Measurements from ENCODE around the gene ZSWIM4. TPM values are rescaled to one million over a fixed set of nuclear protein-coding genes. Genes with fewer than 3 reads are reported as not detected.

The ZSWIM4 gene
- total and polyA plus RNA-seq, 10 of the 15 experiments (the other 5 are each of a cell fraction or from before 2014, with no cell fraction given), result 0.73 to 11.1 (median 1.8) TPM; not detected in 2

- H3K4me2 ChIP-seq (ENCODE audit: control insufficient read depth, insufficient read depth), result no peak overlapping the region
- intact Hi-C loops (cut with micrococcal nuclease; ENCODE audit: unreplicated experiment), result loop anchor here (5.0 kb wide), 1 partner anchor 39 kb away; no protein-coding TSS in a partner anchor
- H3K36me3 ChIP-seq (ENCODE audit: control insufficient read depth in 2 of 2, insufficient read depth in 2 of 2, low read length in 1 of 2), result no peaks in the 10 kb centered on the region
- no peak overlapping the region for H2AFZ ChIP-seq (ENCODE audit: control insufficient read depth, low read depth, low read length)
- DNase-seq (ENCODE audit: low read depth, low spot score) (no peak), ATAC-seq (no peak), FAIRE-seq (no peak)
- H4K20me1 ChIP-seq (ENCODE audit: control insufficient read depth, insufficient read depth), result no peaks in the 10 kb centered on the region
- no peak overlapping the region for H3K27ac ChIP-seq (ENCODE audit: control insufficient read depth, insufficient read depth)
- H3K27me3 ChIP-seq (replicated peaks in 1 of 2; ENCODE audit: control insufficient read depth in 2 of 2, insufficient read depth in 2 of 2, low read length in 1 of 2), result no peaks in the 10 kb centered on the region
- POLR2A ChIA-PET, result interaction anchor here (0.6 to 5.1 kb wide), 6 partner anchors 13 to 64 kb away, joined by 3 to 37 read pairs (median 18); no protein-coding TSS in a partner anchor
- TF ChIP-seq CEBPB (IDR thresholded peaks at IDR 0.05; ENCODE audit: borderline replicate concordance in 1 of 2, low read depth in 2 of 2, low read length in 2 of 2) (peak in 1 of 2 experiments; percentile 88; a peak in 1 of 4 replicates), CBX3 (IDR thresholded peaks at IDR 0.05; ENCODE audit: borderline replicate concordance, low read depth) (no peak)
- 94% methylated on average over 7 of the region's 7 CpGs for WGBS (ENCODE audit: insufficient coverage, insufficient replicate concordance, low lambda C conversion rate, missing lambda C conversion rate)
- RAD21 ChIA-PET (ENCODE audit: unreplicated experiment), result interaction anchor here (0.7 to 5.6 kb wide), 7 partner anchors 14 to 64 kb away, joined by 3 to 59 read pairs (median 6); no protein-coding TSS in a partner anchor
- no TSS peak for BruUV-seq (replicated peaks)
- no peaks in the 10 kb centered on the region for H3K9me3 ChIP-seq (replicated peaks; ENCODE audit: control insufficient read depth, insufficient read depth, low read length)
- CTCF ChIA-PET, result interaction anchor here (1.0 to 8.0 kb wide), 7 partner anchors 14 to 83 kb away, joined by 3 to 63 read pairs (median 4); partner anchors contain the start of gene C19orf53
- H3K4me1 ChIP-seq (ENCODE audit: control insufficient read depth, insufficient read depth, low read length), result peaks cover 16% of the 10 kb centered on the region
- SMC1A ChIA-PET (ENCODE audit: uncharacterized antibody, unreplicated experiment), result interaction anchor here (0.9 to 5.6 kb wide), 6 partner anchors 14 to 63 kb away, joined by 3 to 33 read pairs (median 6); partner anchors contain the start of gene C19orf53
- peaks cover 12% of the 10 kb centered on the region for H3K79me2 ChIP-seq (ENCODE audit: control insufficient read depth, insufficient read depth, low read length)
- no peak overlapping the region for H3K9ac ChIP-seq (ENCODE audit: control insufficient read depth, insufficient read depth, low read length)
- H3K4me3 ChIP-seq, result no peak overlapping the region
- in situ Hi-C loops (cut with MboI), result no loop called here
Observed at GRCh38 chr19:13797870-13798269, 2.6 kb downstream of the ZSWIM4 start.

GRCh38 chr19:13799669-13800068 is 4.4 kb downstream of the ZSWIM4 start:
- Histone ChIP-seq H2AFZ (ENCODE audit: control insufficient read depth, low read depth, low read length) (no peak overlapping the region), H3K9ac (ENCODE audit: control insufficient read depth, insufficient read depth, low read length) (no peak overlapping the region), H3K27ac (ENCODE audit: control insufficient read depth, insufficient read depth) (no peak overlapping the region), H3K4me2 (ENCODE audit: control insufficient read depth, insufficient read depth) (no peak overlapping the region), H3K9me3 (replicated peaks; ENCODE audit: control insufficient read depth, insufficient read depth, low read length) (no peaks in the 10 kb centered on the region), H3K4me3 (no peak overlapping the region), H3K4me1 (ENCODE audit: control insufficient read depth, insufficient read depth, low read length) (peaks cover 9% of the 10 kb centered on the region), H3K27me3 (replicated peaks in 1 of 2; ENCODE audit: control insufficient read depth in 2 of 2, insufficient read depth in 2 of 2, low read length in 1 of 2) (no peaks in the 10 kb centered on the region), H3K79me2 (ENCODE audit: control insufficient read depth, insufficient read depth, low read length) (peaks cover 12% of the 10 kb centered on the region), H3K36me3 (ENCODE audit: control insufficient read depth in 2 of 2, insufficient read depth in 2 of 2, low read length in 1 of 2) (no peaks in the 10 kb centered on the region), H4K20me1 (ENCODE audit: control insufficient read depth, insufficient read depth) (no peaks in the 10 kb centered on the region)
- BruUV-seq (replicated peaks), result no TSS peak
- POLR2A ChIA-PET, result interaction anchor here (0.7 kb wide), 3 partner anchors 64 to 652 kb away, joined by 3 to 9 read pairs (median 7); no protein-coding TSS in a partner anchor
- SMC1A ChIA-PET (ENCODE audit: uncharacterized antibody, unreplicated experiment), result no interaction called here
- CTCF ChIA-PET, result no interaction called here
- 98% methylated on average over 18 of the region's 22 CpGs for WGBS (ENCODE audit: insufficient coverage, insufficient replicate concordance, low lambda C conversion rate, missing lambda C conversion rate)
- intact Hi-C loops (cut with micrococcal nuclease; ENCODE audit: unreplicated experiment) (loop anchor here (5.0 kb wide), 1 partner anchor 38 kb away; no protein-coding TSS in a partner anchor), in situ Hi-C loops (cut with MboI) (no loop called here)
- no peak for DNase-seq (ENCODE audit: low read depth, low spot score)
- ATAC-seq, result no peak
- RAD21 ChIA-PET (ENCODE audit: unreplicated experiment), result no interaction called here
- no peak for FAIRE-seq
- no peak for TF ChIP-seq USF2 (IDR thresholded peaks at IDR 0.05; ENCODE audit: borderline replicate concordance, low read depth, low read length)
- TF ChIP-seq PBX3 (IDR thresholded peaks at IDR 0.05; ENCODE audit: insufficient replicate concordance, low read depth, low read length), result no peak
- no peak for TF ChIP-seq MEF2A (IDR thresholded peaks at IDR 0.05; ENCODE audit: insufficient read depth, low read depth, low read length)
- no peak for TF ChIP-seq BCLAF1 (IDR thresholded peaks at IDR 0.05)
- no peak for TF ChIP-seq EED (IDR thresholded peaks at IDR 0.05; ENCODE audit: low read depth)
- TF ChIP-seq ZNF384 (IDR thresholded peaks at IDR 0.05; ENCODE audit: borderline replicate concordance, low read depth, low read length), result no peak
- TF ChIP-seq YY1 (IDR thresholded peaks at IDR 0.05; ENCODE audit: low read depth, low read length), result no peak

Data from GM12878 (cell line).